SK-N-SH (cell line): ENCODE results near the gene NDUFA1. TPM values are rescaled to one million over a fixed set of nuclear protein-coding genes. Genes with fewer than 3 reads are reported as not detected.

ENCODE experiments used
- CTCF ChIA-PET: fragments of 300-600, 350-600 bp; formaldehyde crosslinking; extraction: SDS; loops from one replicate; lab custom pipeline; 2021; lab: Yijun Ruan, JAX
- POLR2A ChIA-PET: fragments of 350-600 bp; sonication (Branson Sonifier 250); formaldehyde crosslinking; extraction: SDS; loops from one replicate; lab custom pipeline; 2020; ENCODE audit warnings: antibody characterized with exemption, inconsistent platforms; lab: Yijun Ruan, JAX
- DNase-seq: peaks from one replicate; pipeline ENCODE4 v3.0.0; 2012
- H2AFZ ChIP-seq: fragments of 200-600 bp; sonication (generic); 2 replicates; pipeline ENCODE4 v1.8.1; 2016; ENCODE audit warnings: antibody characterized with exemption, mild to moderate bottlenecking, low read depth
- H3F3A ChIP-seq: fragments of 200-600 bp; sonication (generic); replicated peaks from 2 replicates; pipeline ENCODE3; 2016; ENCODE audit warnings: antibody characterized with exemption, mild to moderate bottlenecking; ENCODE audit not compliant: insufficient read depth
- H3K27ac ChIP-seq, 2 experiments: fragments of 200-500 bp in 1 of 2; fragments of 200-600 bp in 1 of 2; sonication (Bioruptor generic) in 1 of 2; sonication (generic), shearing (Covaris generic) in 1 of 2; 2 replicates each; pipeline versions ENCODE4 v1.5.1 to v1.6.1; 2014 to 2016; ENCODE audit warnings: low read depth in 2 of 2, inconsistent platforms in 1 of 2, low read length in 1 of 2, mild to moderate bottlenecking in 1 of 2, mixed read lengths in 1 of 2
- H3K27me3 ChIP-seq: fragments of 200-600 bp; sonication (generic), shearing (Covaris generic); 2 replicates; pipeline ENCODE4 v1.6.1; 2016; ENCODE audit warnings: mixed run types; ENCODE audit not compliant: insufficient read depth
- H3K36me3 ChIP-seq, 2 experiments: fragments of 200-500 bp in 1 of 2; fragments of 200-600 bp in 1 of 2; sonication (Bioruptor generic) in 1 of 2; sonication (generic) in 1 of 2; replicated peaks in 1 of 2; 2 replicates each; pipeline versions ENCODE3 to v1.5.1; 2014 to 2016; ENCODE audit warnings: low read length in 1 of 2, mild to moderate bottlenecking in 1 of 2; ENCODE audit not compliant: insufficient read depth in 2 of 2, control insufficient read depth in 1 of 2
- H3K4me1 ChIP-seq, 2 experiments: fragments of 200-500 bp in 1 of 2; fragments of 200-600 bp in 1 of 2; sonication (Bioruptor generic) in 1 of 2; sonication (generic), shearing (Covaris generic) in 1 of 2; 2 replicates each; pipeline versions ENCODE4 v1.5.1 to v1.6.1; 2014 to 2016; ENCODE audit warnings: low read depth in 1 of 2, low read length in 1 of 2, mixed run types in 1 of 2; ENCODE audit not compliant: insufficient read depth in 2 of 2, control insufficient read depth in 1 of 2
- H3K4me2 ChIP-seq: fragments of 200-600 bp; sonication (generic), shearing (Covaris generic); 2 replicates; pipeline ENCODE4 v1.6.1; 2017; ENCODE audit warnings: mixed run types
- H3K4me3 ChIP-seq, 2 experiments: fragments of 200-500 bp in 1 of 2; fragments of 200-600 bp in 1 of 2; sonication (Bioruptor generic) in 1 of 2; sonication (generic), shearing (Covaris generic) in 1 of 2; 2 replicates each; pipeline versions ENCODE4 v1.5.1 to v1.8.1; 2014 to 2016; ENCODE audit warnings: low read depth in 2 of 2, inconsistent platforms in 1 of 2, low read length in 1 of 2, mild to moderate bottlenecking in 1 of 2, mixed read lengths in 1 of 2, moderate library complexity in 1 of 2
- H3K79me2 ChIP-seq: fragments of 200-600 bp; sonication (generic); 2 replicates; pipeline ENCODE4 v1.8.1; 2017; ENCODE audit warnings: mild to moderate bottlenecking; ENCODE audit not compliant: insufficient read depth
- H3K9ac ChIP-seq: fragments of 200-600 bp; sonication (generic); 2 replicates; pipeline ENCODE4 v1.6.1; 2017; ENCODE audit warnings: mixed run types
- H3K9me2 ChIP-seq: fragments of 200-600 bp; sonication (generic); 2 replicates; pipeline ENCODE4 v1.6.1; 2017; ENCODE audit warnings: mixed run types
- H3K9me3 ChIP-seq: fragments of 200-600 bp; sonication (generic); 2 replicates; pipeline ENCODE4 v1.6.1; 2017; ENCODE audit warnings: mixed run types, mild to moderate bottlenecking, moderate library complexity
- H4K20me1 ChIP-seq: fragments of 200-600 bp; sonication (generic); 2 replicates; pipeline ENCODE4 v1.6.1; 2017; ENCODE audit warnings: mild to moderate bottlenecking, mixed run types; ENCODE audit not compliant: insufficient read depth
- EZH2phosphoT487 ChIP-seq: fragments of 200-600 bp; sonication (generic); IDR thresholded peaks from 2 replicates; pipeline ENCODE4 v1.6.1; 2017; ENCODE audit warnings: low read depth, mixed run types, mild to moderate bottlenecking, antibody characterized with exemption, moderate library complexity, borderline replicate concordance
- RAD21 ChIP-seq: IDR thresholded peaks from 2 replicates; pipeline ENCODE4 v1.6.1; 2012; ENCODE audit warnings: mild to moderate bottlenecking, low read length
- RFX5 ChIP-seq: IDR thresholded peaks from 2 replicates; pipeline ENCODE4 v1.6.1; 2012; ENCODE audit warnings: mild to moderate bottlenecking, improper control_type of control experiment, low read length
- SIN3A ChIP-seq: IDR thresholded peaks from 2 replicates; pipeline ENCODE4 v1.6.1; 2012; ENCODE audit warnings: low read depth, mild to moderate bottlenecking, low read length, moderate library complexity, borderline replicate concordance
- SMC3 ChIP-seq: IDR thresholded peaks from 2 replicates; pipeline ENCODE4 v1.6.1; 2012; ENCODE audit warnings: low read depth, low read length, improper control_type of control experiment
- TAF1 ChIP-seq: IDR thresholded peaks from 2 replicates; pipeline ENCODE4 v1.6.1; 2012; ENCODE audit warnings: low read depth, mild to moderate bottlenecking, low read length, moderate library complexity, borderline replicate concordance
- YY1 ChIP-seq: IDR thresholded peaks from 2 replicates; pipeline ENCODE4 v1.4.0; 2012; ENCODE audit warnings: low read depth, mild to moderate bottlenecking
- WGBS: methylation state at CpG from one replicate; pipeline ENCODE4 v1.1.6; 2017; ENCODE audit warnings: low lambda C conversion rate; 5-methylcytosine and 5-hydroxymethylcytosine counted together
- polyA plus RNA-seq, 3 experiments: library from polyadenylated mRNA; depleted of rRNA; stranded (reverse); fragments of >200 nt; gene quantifications; 2 replicates each; pipeline ENCODE4 v1.2.3, GENCODE V29; 2012
- TF ChIP-seq, protein P1 (sequence below): fragments of 150-350 bp; IDR thresholded peaks from 2 replicates; pipeline ENCODE4 v1.6.1; 2017; ENCODE audit warnings: antibody characterized with exemption, low read length, low read depth, borderline replicate concordance
- TF ChIP-seq, protein P2 (sequence below): IDR thresholded peaks from 2 replicates; pipeline ENCODE4 v1.4.0; 2012; ENCODE audit warnings: low read depth
- TF ChIP-seq, protein P3 (sequence below): IDR thresholded peaks from 2 replicates; pipeline ENCODE4 v1.4.0; 2012; ENCODE audit warnings: low read depth, borderline replicate concordance
- TF ChIP-seq, protein P4 (sequence below): fragments of 200-600 bp; sonication (generic); IDR thresholded peaks from 2 replicates; pipeline ENCODE4 v1.6.1; 2017; ENCODE audit warnings: antibody characterized with exemption, mild to moderate bottlenecking, moderate library complexity

NDUFA1 gene
- polyA plus RNA-seq, 1 of the 3 experiments (the other 2 are of a cell fraction), result 101 TPM

DNA sequence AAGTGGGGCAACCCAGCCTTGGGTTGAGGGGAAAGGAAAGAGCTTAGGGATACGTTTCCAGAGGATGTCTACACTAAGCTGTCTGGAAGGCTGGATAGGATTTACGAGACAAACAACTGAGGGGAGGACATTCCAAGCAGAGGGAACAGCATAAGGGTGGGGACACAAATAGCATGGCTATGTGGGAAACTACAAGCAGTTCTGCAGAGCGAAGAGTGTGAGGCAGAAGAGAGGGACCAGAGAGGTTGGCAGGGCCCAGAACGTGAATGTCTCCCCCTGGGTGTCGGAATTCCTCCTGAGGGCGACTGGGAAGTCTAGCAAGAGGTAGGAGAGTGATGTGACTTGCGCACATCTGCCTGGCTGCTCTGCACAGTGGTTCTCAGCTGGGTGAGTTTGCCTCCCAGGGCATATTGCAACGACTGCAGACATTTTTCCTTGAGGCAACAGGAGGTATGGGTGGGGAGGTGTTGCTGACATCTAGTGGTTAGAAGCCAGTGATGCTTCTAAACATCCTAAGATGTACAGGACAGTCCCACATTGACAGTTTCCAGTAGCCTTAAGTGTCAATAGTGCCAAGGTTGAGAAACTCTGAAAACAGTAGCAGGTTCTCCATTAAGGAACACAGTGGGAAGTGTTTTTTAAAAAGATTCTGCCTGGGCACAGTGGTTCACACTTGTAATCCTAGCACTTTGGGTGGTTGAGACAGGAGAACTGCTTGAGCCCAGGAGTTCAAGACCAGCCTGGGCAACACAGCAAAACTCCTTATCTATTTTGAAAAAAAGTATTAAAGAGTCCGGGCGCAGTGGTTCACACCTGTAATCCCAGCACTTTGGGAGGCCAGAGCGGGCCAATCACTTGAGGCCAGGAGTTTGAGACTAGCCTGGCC, 9.2 kb downstream of the NDUFA1 start:
- Histone ChIP-seq H4K20me1 (no peaks in the 10 kb centered on the region), H3K79me2 (peaks cover 1% of the 10 kb centered on the region; the same call in 1 of the 2 replicates), H3F3A (peaks cover 3% of the 10 kb centered on the region), H3K9me2 (no peaks in the 10 kb centered on the region), H3K27me3 (no peaks in the 10 kb centered on the region; the same call in 1 of the 2 replicates), H3K4me3 (no peak overlapping the region), H3K4me2 (no peak overlapping the region), H3K9ac (no peak overlapping the region), H3K9me3 (no peaks in the 10 kb centered on the region), H3K27ac (no peak overlapping the region), H2AFZ (no peak overlapping the region), H3K4me1 (no peaks in the 10 kb centered on the region; a peak in 1 of 4 replicates), H3K36me3 (peaks cover 3 to 4% of the 10 kb centered on the region in 2 experiments)
- ChIA-PET CTCF (interaction anchor here (0.9 to 2.5 kb wide), 7 partner anchors 10 to 197 kb away, joined by 3 to 7 read pairs (median 3); partner anchors contain the start of genes AKAP14 and UPF3B), POLR2A (no interaction called here)
- DNase-seq, result peak; percentile 71
- 43% methylated on average over 10 of the region's 11 CpGs for WGBS
- TF ChIP-seq, protein P1, sequence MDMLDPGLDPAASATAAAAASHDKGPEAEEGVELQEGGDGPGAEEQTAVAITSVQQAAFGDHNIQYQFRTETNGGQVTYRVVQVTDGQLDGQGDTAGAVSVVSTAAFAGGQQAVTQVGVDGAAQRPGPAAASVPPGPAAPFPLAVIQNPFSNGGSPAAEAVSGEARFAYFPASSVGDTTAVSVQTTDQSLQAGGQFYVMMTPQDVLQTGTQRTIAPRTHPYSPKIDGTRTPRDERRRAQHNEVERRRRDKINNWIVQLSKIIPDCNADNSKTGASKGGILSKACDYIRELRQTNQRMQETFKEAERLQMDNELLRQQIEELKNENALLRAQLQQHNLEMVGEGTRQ, result no peak
- TF ChIP-seq RFX5 (no peak), YY1 (peak; percentile 36; the same call in 1 of the 2 replicates), SIN3A (0 out of 2 replicates have a peak, but pooled peaks have one; percentile 21), RAD21 (peak; percentile 71), TAF1 (no peak), EZH2phosphoT487 (no peak), SMC3 (peak; percentile 57)
- TF ChIP-seq, protein P2, sequence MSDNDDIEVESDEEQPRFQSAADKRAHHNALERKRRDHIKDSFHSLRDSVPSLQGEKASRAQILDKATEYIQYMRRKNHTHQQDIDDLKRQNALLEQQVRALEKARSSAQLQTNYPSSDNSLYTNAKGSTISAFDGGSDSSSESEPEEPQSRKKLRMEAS, result no peak
- TF ChIP-seq, protein P3, sequence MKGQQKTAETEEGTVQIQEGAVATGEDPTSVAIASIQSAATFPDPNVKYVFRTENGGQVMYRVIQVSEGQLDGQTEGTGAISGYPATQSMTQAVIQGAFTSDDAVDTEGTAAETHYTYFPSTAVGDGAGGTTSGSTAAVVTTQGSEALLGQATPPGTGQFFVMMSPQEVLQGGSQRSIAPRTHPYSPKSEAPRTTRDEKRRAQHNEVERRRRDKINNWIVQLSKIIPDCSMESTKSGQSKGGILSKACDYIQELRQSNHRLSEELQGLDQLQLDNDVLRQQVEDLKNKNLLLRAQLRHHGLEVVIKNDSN, result no peak
- TF ChIP-seq, protein P4, sequence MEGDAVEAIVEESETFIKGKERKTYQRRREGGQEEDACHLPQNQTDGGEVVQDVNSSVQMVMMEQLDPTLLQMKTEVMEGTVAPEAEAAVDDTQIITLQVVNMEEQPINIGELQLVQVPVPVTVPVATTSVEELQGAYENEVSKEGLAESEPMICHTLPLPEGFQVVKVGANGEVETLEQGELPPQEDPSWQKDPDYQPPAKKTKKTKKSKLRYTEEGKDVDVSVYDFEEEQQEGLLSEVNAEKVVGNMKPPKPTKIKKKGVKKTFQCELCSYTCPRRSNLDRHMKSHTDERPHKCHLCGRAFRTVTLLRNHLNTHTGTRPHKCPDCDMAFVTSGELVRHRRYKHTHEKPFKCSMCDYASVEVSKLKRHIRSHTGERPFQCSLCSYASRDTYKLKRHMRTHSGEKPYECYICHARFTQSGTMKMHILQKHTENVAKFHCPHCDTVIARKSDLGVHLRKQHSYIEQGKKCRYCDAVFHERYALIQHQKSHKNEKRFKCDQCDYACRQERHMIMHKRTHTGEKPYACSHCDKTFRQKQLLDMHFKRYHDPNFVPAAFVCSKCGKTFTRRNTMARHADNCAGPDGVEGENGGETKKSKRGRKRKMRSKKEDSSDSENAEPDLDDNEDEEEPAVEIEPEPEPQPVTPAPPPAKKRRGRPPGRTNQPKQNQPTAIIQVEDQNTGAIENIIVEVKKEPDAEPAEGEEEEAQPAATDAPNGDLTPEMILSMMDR, result peak; percentile 76
